HepG2 (cell line): ENCODE results near the gene APRT. TPM values are rescaled to one million over a fixed set of nuclear protein-coding genes. Genes with fewer than 3 reads are reported as not detected.

Experiments
- ASH2L ChIP-seq: fragments of 300-600, 200-600 bp; sonication (generic); IDR thresholded peaks from 2 replicates; pipeline ENCODE4 v1.7.0; 2017; ENCODE audit warnings: low read depth, mild to moderate bottlenecking, moderate library complexity, mixed read lengths, low read length; ENCODE audit not compliant: insufficient read length
- DPF2 ChIP-seq: sonication (generic); formaldehyde crosslinking; IDR thresholded peaks from 2 replicates; pipeline ENCODE4 v1.4.0; 2020; ENCODE audit warnings: mild to moderate bottlenecking, low read depth, missing genetic modification reagents, borderline replicate concordance
- IRX3 ChIP-seq: sonication (generic); formaldehyde crosslinking; IDR thresholded peaks from 2 replicates; pipeline ENCODE4 v1.8.1; 2023; ENCODE audit warnings: mild to moderate bottlenecking, low read depth, missing genetic modification reagents, borderline replicate concordance
- JDP2 ChIP-seq: sonication (generic); formaldehyde crosslinking; IDR thresholded peaks from 2 replicates; pipeline ENCODE4 v1.8.1; 2022; ENCODE audit warnings: missing genetic modification reagents, borderline replicate concordance
- NCOA2 ChIP-seq: sonication (generic); formaldehyde crosslinking; IDR thresholded peaks from 2 replicates; pipeline ENCODE4 v1.8.0; 2022; ENCODE audit warnings: inconsistent platforms
- NR2F2 ChIP-seq: IDR thresholded peaks from 2 replicates; pipeline ENCODE4 v1.6.1; 2012; ENCODE audit warnings: low read depth, inconsistent platforms, borderline replicate concordance
- NR2F6 ChIP-seq, 2 experiments: IDR thresholded peaks; 2 replicates each; pipeline ENCODE4 v1.6.1; 2016; ENCODE audit warnings: antibody characterized with exemption in 1 of 2, mild to moderate bottlenecking in 1 of 2
- PCBP2 ChIP-seq: fragments of 200-400 bp; formaldehyde crosslinking; optimal IDR thresholded peaks from 2 replicates; pipeline ENCODE3; 2018; ENCODE audit warnings: low read length, low read depth; ENCODE audit not compliant: poor library complexity, severe bottlenecking
- RORA ChIP-seq: sonication (generic); formaldehyde crosslinking; IDR thresholded peaks from 2 replicates; pipeline ENCODE4 v1.5.0; 2020; ENCODE audit warnings: mild to moderate bottlenecking, missing genetic modification reagents, moderate library complexity
- TBX3 ChIP-seq: fragments of 450-650 bp; IDR thresholded peaks from 2 replicates; pipeline ENCODE4 v1.6.1; 2017; ENCODE audit warnings: antibody characterized with exemption, mild to moderate bottlenecking, inconsistent platforms, borderline replicate concordance
- U2AF2 ChIP-seq: fragments of 200-400 bp; formaldehyde crosslinking; IDR thresholded peaks from 2 replicates; pipeline ENCODE4 v1.6.1; 2017; ENCODE audit warnings: low read depth, mild to moderate bottlenecking, low read length
- ZC3H13 ChIP-seq: sonication (generic); formaldehyde crosslinking; IDR thresholded peaks from 2 replicates; pipeline ENCODE4 v1.8.1; 2023; ENCODE audit warnings: mild to moderate bottlenecking, missing genetic modification reagents, moderate library complexity
- ZNF792 ChIP-seq: IDR thresholded peaks from 2 replicates; pipeline ENCODE4 v1.6.1; 2016
- ZNF891 ChIP-seq: sonication (generic); formaldehyde crosslinking; IDR thresholded peaks from 2 replicates; pipeline ENCODE4 v1.5.0; 2020; ENCODE audit warnings: mild to moderate bottlenecking, missing genetic modification reagents
- polyA plus RNA-seq, 8 experiments: library from polyadenylated mRNA; depleted of rRNA in 3 of 8; stranded (reverse) in 7 of 8; unstranded in 1 of 8; fragments of >200 nt; fragmentation: Illumina TruSeq in 4 of 8; extraction: Trizol in 4 of 8; gene quantifications; 2 replicates each; pipeline versions ENCODE4 v1.2.1 to v1.2.3, GENCODE V29; 2011 to 2016; ENCODE audit warnings: low read depth in 4 of 8, missing spikeins in 1 of 8, mixed read lengths in 1 of 8; ENCODE audit not compliant: insufficient read depth in 1 of 8
- total RNA-seq, 5 experiments: library from RNA; depleted of rRNA; stranded (reverse); fragments of >200 nt; fragmentation: Illumina TruSeq; extraction: Trizol; gene quantifications; 2 replicates each; pipeline ENCODE4 v1.2.3, GENCODE V29; 2016; ENCODE audit warnings: low read depth in 1 of 5
- TF ChIP-seq, protein P1 (sequence below): sonication (generic); formaldehyde crosslinking; conservative IDR thresholded peaks from 2 replicates; pipeline ENCODE4 v1.8.0; 2022; ENCODE audit warnings: low read depth, missing genetic modification reagents
- TF ChIP-seq, protein P2 (sequence below): sonication (generic); formaldehyde crosslinking; conservative IDR thresholded peaks from 2 replicates; pipeline ENCODE4 v1.8.0; 2022; ENCODE audit warnings: mild to moderate bottlenecking, moderate library complexity, missing genetic modification reagents
- TF ChIP-seq, protein P3 (sequence below): IDR thresholded peaks from 2 replicates; pipeline ENCODE4 v1.6.1; 2016; ENCODE audit warnings: mild to moderate bottlenecking
- TF ChIP-seq, protein P4 (sequence below): sonication (generic); formaldehyde crosslinking; IDR thresholded peaks from 2 replicates; pipeline ENCODE4 v1.8.1; 2022; ENCODE audit warnings: mild to moderate bottlenecking, missing genetic modification reagents
- TF ChIP-seq, protein P5 (sequence below): sonication (generic); formaldehyde crosslinking; IDR thresholded peaks from 2 replicates; pipeline ENCODE4 v1.4.0; 2020; ENCODE audit warnings: mild to moderate bottlenecking, low read depth, missing genetic modification reagents

The APRT gene
- total and polyA plus RNA-seq, 2 of the 13 experiments (the other 11 are each of a cell fraction or from before 2014, with no cell fraction given) = 155 to 242 TPM

DNA sequence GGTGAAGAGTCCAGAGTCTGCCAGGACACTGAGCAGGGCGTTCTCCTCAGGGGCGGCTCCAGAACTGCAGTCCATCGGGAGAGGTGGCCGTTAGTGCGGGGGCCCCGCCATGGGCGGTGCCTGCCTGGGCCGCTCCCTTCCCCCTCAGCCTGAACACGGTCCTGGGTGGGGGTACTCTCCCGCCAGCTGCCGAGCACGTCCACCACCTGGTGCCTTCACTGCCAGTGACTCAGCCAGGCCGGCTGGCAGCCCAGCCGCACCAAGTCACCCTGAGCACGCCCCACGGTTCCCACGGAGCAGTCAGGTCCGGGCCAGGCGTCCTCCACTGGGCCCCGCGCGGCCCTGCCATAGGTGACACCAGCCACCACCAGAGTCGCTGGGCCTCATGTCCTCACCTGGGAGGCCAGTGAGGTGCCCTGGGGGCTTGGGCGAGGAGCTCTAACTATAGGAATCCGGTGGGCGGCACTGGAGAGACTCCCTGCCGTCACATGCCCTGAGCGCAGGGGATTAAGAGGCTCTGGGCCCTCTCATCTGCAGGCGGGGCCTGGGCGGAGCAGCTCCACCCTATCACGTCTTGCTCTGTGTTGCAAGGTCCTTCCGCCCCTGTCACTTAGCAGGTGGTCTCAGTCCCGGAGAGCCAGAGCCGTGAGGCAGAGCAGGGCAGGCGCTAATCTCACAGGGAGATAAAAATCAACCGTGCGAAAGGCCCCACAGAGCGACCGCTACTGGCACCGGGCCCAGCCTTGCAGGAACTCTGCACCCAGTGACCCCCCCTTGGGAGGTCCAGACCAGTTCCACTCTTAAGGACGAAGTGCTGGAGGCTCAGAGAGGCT, 41.1 kb downstream of the APRT start (continued):
- no peak for TF ChIP-seq PCBP2
- no peak for TF ChIP-seq ZC3H13 (CRISPR knock-in tag)
- TF ChIP-seq, protein P1, sequence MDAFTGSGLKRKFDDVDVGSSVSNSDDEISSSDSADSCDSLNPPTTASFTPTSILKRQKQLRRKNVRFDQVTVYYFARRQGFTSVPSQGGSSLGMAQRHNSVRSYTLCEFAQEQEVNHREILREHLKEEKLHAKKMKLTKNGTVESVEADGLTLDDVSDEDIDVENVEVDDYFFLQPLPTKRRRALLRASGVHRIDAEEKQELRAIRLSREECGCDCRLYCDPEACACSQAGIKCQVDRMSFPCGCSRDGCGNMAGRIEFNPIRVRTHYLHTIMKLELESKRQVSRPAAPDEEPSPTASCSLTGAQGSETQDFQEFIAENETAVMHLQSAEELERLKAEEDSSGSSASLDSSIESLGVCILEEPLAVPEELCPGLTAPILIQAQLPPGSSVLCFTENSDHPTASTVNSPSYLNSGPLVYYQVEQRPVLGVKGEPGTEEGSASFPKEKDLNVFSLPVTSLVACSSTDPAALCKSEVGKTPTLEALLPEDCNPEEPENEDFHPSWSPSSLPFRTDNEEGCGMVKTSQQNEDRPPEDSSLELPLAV (CRISPR knock-in tag) = no peak
- 0 out of 2 replicates have a peak, but pooled peaks have one; percentile 31 for TF ChIP-seq NCOA2
- TF ChIP-seq ZNF792 (CRISPR knock-in tag) = no peak
- TF ChIP-seq RORA (CRISPR knock-in tag) = no peak
- TF ChIP-seq, protein P2, sequence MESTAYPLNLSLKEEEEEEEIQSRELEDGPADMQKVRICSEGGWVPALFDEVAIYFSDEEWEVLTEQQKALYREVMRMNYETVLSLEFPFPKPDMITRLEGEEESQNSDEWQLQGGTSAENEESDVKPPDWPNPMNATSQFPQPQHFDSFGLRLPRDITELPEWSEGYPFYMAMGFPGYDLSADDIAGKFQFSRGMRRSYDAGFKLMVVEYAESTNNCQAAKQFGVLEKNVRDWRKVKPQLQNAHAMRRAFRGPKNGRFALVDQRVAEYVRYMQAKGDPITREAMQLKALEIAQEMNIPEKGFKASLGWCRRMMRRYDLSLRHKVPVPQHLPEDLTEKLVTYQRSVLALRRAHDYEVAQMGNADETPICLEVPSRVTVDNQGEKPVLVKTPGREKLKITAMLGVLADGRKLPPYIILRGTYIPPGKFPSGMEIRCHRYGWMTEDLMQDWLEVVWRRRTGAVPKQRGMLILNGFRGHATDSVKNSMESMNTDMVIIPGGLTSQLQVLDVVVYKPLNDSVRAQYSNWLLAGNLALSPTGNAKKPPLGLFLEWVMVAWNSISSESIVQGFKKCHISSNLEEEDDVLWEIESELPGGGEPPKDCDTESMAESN (CRISPR knock-in tag) = no peak
- TF ChIP-seq ASH2L = peak; percentile 31
- TF ChIP-seq JDP2 (CRISPR knock-in tag) = no peak
- TF ChIP-seq ZNF891 = peak; percentile 79; the same call in 1 of the 2 replicates
- TF ChIP-seq, protein P3, sequence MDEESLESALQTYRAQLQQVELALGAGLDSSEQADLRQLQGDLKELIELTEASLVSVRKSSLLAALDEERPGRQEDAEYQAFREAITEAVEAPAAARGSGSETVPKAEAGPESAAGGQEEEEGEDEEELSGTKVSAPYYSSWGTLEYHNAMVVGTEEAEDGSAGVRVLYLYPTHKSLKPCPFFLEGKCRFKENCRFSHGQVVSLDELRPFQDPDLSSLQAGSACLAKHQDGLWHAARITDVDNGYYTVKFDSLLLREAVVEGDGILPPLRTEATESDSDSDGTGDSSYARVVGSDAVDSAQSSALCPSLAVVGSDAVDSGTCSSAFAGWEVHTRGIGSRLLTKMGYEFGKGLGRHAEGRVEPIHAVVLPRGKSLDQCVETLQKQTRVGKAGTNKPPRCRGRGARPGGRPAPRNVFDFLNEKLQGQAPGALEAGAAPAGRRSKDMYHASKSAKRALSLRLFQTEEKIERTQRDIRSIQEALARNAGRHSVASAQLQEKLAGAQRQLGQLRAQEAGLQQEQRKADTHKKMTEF = peak; percentile 45; the same call in 1 of the 2 replicates
- peak; percentile 16; the same call in 1 of the 2 replicates for TF ChIP-seq NR2F6 (IDR thresholded peaks at IDR 0.05)
- TF ChIP-seq NR2F6 (CRISPR knock-in tag; IDR thresholded peaks at IDR 0.05) = no peak
- no peak for TF ChIP-seq NR2F2
- TF ChIP-seq U2AF2 = no peak
- peak; percentile 15; the same call in 1 of the 2 replicates for TF ChIP-seq TBX3
- TF ChIP-seq DPF2 (CRISPR knock-in tag) = no peak
- TF ChIP-seq, protein P4, sequence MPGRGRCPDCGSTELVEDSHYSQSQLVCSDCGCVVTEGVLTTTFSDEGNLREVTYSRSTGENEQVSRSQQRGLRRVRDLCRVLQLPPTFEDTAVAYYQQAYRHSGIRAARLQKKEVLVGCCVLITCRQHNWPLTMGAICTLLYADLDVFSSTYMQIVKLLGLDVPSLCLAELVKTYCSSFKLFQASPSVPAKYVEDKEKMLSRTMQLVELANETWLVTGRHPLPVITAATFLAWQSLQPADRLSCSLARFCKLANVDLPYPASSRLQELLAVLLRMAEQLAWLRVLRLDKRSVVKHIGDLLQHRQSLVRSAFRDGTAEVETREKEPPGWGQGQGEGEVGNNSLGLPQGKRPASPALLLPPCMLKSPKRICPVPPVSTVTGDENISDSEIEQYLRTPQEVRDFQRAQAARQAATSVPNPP (CRISPR knock-in tag) = no peak
- TF ChIP-seq IRX3 = no peak
- TF ChIP-seq, protein P5, sequence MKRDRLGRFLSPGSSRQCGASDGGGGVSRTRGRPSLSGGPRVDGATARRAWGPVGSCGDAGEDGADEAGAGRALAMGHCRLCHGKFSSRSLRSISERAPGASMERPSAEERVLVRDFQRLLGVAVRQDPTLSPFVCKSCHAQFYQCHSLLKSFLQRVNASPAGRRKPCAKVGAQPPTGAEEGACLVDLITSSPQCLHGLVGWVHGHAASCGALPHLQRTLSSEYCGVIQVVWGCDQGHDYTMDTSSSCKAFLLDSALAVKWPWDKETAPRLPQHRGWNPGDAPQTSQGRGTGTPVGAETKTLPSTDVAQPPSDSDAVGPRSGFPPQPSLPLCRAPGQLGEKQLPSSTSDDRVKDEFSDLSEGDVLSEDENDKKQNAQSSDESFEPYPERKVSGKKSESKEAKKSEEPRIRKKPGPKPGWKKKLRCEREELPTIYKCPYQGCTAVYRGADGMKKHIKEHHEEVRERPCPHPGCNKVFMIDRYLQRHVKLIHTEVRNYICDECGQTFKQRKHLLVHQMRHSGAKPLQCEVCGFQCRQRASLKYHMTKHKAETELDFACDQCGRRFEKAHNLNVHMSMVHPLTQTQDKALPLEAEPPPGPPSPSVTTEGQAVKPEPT (CRISPR knock-in tag) = no peak
